Peyer's patch (tissue), 4 donors: ENCODE measurements around the gene ITGAL. TPM values are rescaled to one million over a fixed set of nuclear protein-coding genes. Genes with fewer than 3 reads are reported as not detected.

ENCODE experiments used
- DNase-seq, 3 donors: peaks; one replicate each; pipeline ENCODE4 v3.0.0-alpha.2; 2017 to 2019
- H3K27ac ChIP-seq, 4 donors: fragments of 200-600 bp; sonication (generic); one replicate each; pipeline ENCODE4 v1.5.1; 2016 to 2019
- H3K27me3 ChIP-seq, 2 donors: fragments of 200-600 bp; sonication (generic); one replicate each; pipeline ENCODE4 v1.5.1; 2019
- H3K36me3 ChIP-seq, 3 donors: fragments of 200-600 bp; sonication (generic); one replicate each; pipeline ENCODE4 v1.5.1; 2016 to 2019
- H3K4me1 ChIP-seq, 4 donors: fragments of 200-600 bp; sonication (generic); one replicate each; pipeline ENCODE4 v1.5.1; 2016 to 2019
- H3K4me3 ChIP-seq, 4 donors: fragments of 200-600 bp; sonication (generic); 1 replicate in 3 of 4; 2 replicates in 1 of 4; pipeline ENCODE4 v1.5.1; 2016 to 2019; ENCODE audit warnings: mild to moderate bottlenecking in 1 of 4
- H3K9me3 ChIP-seq, 4 donors: fragments of 200-600 bp; sonication (generic); one replicate each; pipeline ENCODE4 v1.5.1; 2016 to 2019; ENCODE audit warnings: mild to moderate bottlenecking in 1 of 4
- CTCF ChIP-seq, 6 experiments: fragments of 450-650 bp in 4 of 6; fragments of 200-600 bp in 2 of 6; sonication (generic) in 1 of 6; IDR thresholded peaks; one replicate each; pipeline ENCODE4 v1.5.1; 2017 to 2019; ENCODE audit warnings: antibody characterized with exemption in 6 of 6, mild to moderate bottlenecking in 3 of 6, moderate library complexity in 1 of 6
- POLR2A ChIP-seq, 2 donors: fragments of 450-650 bp; IDR thresholded peaks; one replicate each; pipeline ENCODE4 v1.5.1; 2017; ENCODE audit warnings: antibody characterized with exemption in 2 of 2, mild to moderate bottlenecking in 2 of 2, moderate library complexity in 2 of 2
- total RNA-seq, 4 donors: library from RNA; depleted of rRNA; stranded (reverse); fragments of >200 nt; gene quantifications; one replicate each; pipeline ENCODE4 v1.1.0, GENCODE V29; 2016

ITGAL gene
- total RNA-seq, 4 donors from 2014 or later: 4.3 to 52.0 (median 13.0) TPM

GRCh38 chr16:30481381-30481780, 8.8 kb downstream of the ITGAL start:
- Histone ChIP-seq H3K27me3 (no peaks in the 10 kb centered on the region), H3K36me3 (no peaks in the 10 kb centered on the region), H3K4me3 (no peak overlapping the region), H3K27ac (no peak overlapping the region), H3K4me1 (no peaks in the 10 kb centered on the region), H3K9me3 (no peaks in the 10 kb centered on the region)
- TF ChIP-seq POLR2A (IDR thresholded peaks at IDR 0.05): no peak
- TF ChIP-seq CTCF (IDR thresholded peaks at IDR 0.05): no peak
- DNase-seq: no peak

- H3K36me3 ChIP-seq: no peaks in the 10 kb centered on the region
These were observed 9.8 kb downstream of the ITGAL start for GRCh38 chr16:30482366-30482765.

GRCh38 chr16:30484887-30485286, 12.3 kb downstream of the ITGAL start:
- H3K4me3 ChIP-seq: no peak overlapping the region
- no peaks in the 10 kb centered on the region for H3K27me3 ChIP-seq
- TF ChIP-seq POLR2A (IDR thresholded peaks at IDR 0.05): no peak
- TF ChIP-seq CTCF (IDR thresholded peaks at IDR 0.05): no peak

More at GRCh38 chr16:30482366-30482765, 9.8 kb downstream of the ITGAL start:
- no peak for DNase-seq
- TF ChIP-seq CTCF (IDR thresholded peaks at IDR 0.05) (peak in 3 of 6 experiments; percentile 15 to 41 (median 34)), POLR2A (IDR thresholded peaks at IDR 0.05) (no peak)
- H3K27me3 ChIP-seq: no peaks in the 10 kb centered on the region
- no peaks in the 10 kb centered on the region for H3K9me3 ChIP-seq
- H3K27ac ChIP-seq: no peak overlapping the region
- no peak overlapping the region for H3K4me3 ChIP-seq
- H3K4me1 ChIP-seq: no peaks in the 10 kb centered on the region

GRCh38 chr16:30485818-30486436, 13.4 kb downstream of the ITGAL start:
- no peak overlapping the region for H3K4me3 ChIP-seq
- no peak for DNase-seq
- TF ChIP-seq POLR2A (IDR thresholded peaks at IDR 0.05) (no peak), CTCF (IDR thresholded peaks at IDR 0.05) (no peak)
- no peak overlapping the region for H3K27ac ChIP-seq
- H3K27me3 ChIP-seq: no peaks in the 10 kb centered on the region
- no peaks in the 10 kb centered on the region for H3K4me1 ChIP-seq
- H3K9me3 ChIP-seq: no peaks in the 10 kb centered on the region
- H3K36me3 ChIP-seq: no peaks in the 10 kb centered on the region

More at GRCh38 chr16:30484887-30485286, 12.3 kb downstream of the ITGAL start:
- H3K9me3 ChIP-seq: no peaks in the 10 kb centered on the region
- H3K27ac ChIP-seq: no peak overlapping the region
- no peak for DNase-seq
- no peaks in the 10 kb centered on the region for H3K36me3 ChIP-seq
- H3K4me1 ChIP-seq: no peaks in the 10 kb centered on the region

GRCh38 chr16:30488764-30489605, 16.4 kb downstream of the ITGAL start:
- no peaks in the 10 kb centered on the region for H3K27me3 ChIP-seq
- no peak for DNase-seq
- no peaks in the 10 kb centered on the region for H3K36me3 ChIP-seq
- H3K4me1 ChIP-seq: no peaks in the 10 kb centered on the region
- no peak overlapping the region for H3K27ac ChIP-seq
- H3K4me3 ChIP-seq: no peak overlapping the region
- no peaks in the 10 kb centered on the region for H3K9me3 ChIP-seq
- no peak for TF ChIP-seq POLR2A (IDR thresholded peaks at IDR 0.05)
- TF ChIP-seq CTCF (IDR thresholded peaks at IDR 0.05): no peak
